ENCODE measurements around the gene DOC2A. TPM values are rescaled to one million over a fixed set of nuclear protein-coding genes. Genes with fewer than 3 reads are reported as not detected.

DOC2A gene
- total and polyA plus RNA-seq, 2 experiments from 2014 or later = 9.8 to 10.0 TPM

GRCh38 chr16:30024451-30024850 is 13.6 kb upstream of the DOC2A start:
- H3K9me2 ChIP-seq (ENCODE audit: insufficient read depth) = no peaks in the 10 kb centered on the region
- H3F3A ChIP-seq (replicated peaks; ENCODE audit: low read depth) = 0 out of 2 replicates have a peak, but pooled peaks cover 8% of the 10 kb centered on the region
- ATAC-seq (no peak), DNase-seq (ENCODE audit: low spot score) (no peak)
- no peaks in the 10 kb centered on the region for H3K36me3 ChIP-seq (ENCODE audit: insufficient read depth)
- TF ChIP-seq CREB1 (CRISPR knock-in tag; IDR thresholded peaks at IDR 0.05; ENCODE audit: low read depth) (no peak), POLR2AphosphoS5 (IDR thresholded peaks at IDR 0.05; ENCODE audit: low read depth) (no peak), ETS1 (IDR thresholded peaks at IDR 0.05) (no peak), ZNF462 (CRISPR knock-in tag; IDR thresholded peaks at IDR 0.05) (no peak), EZH2 (IDR thresholded peaks at IDR 0.05; ENCODE audit: low read depth, unreplicated experiment) (no peak), JUNB (IDR thresholded peaks at IDR 0.05; ENCODE audit: unreplicated experiment) (no peak)
- Mint-ChIP-seq H3K27ac (no peak overlapping the region), H3K36me3 (ENCODE audit: low read depth) (peaks cover 3% of the 10 kb centered on the region; the same call in 2 of the 3 replicates), H3K4me3 (no peak overlapping the region), H3K27me3 (ENCODE audit: insufficient read depth, low read depth, poor library complexity) (peaks cover 11% of the 10 kb centered on the region), H3K4me1 (peaks cover 20% of the 10 kb centered on the region), H3K9me3 (no peaks in the 10 kb centered on the region; the same call in 2 of the 3 replicates)
- H4K20me1 ChIP-seq (replicated peaks; ENCODE audit: insufficient read depth) = no peaks in the 10 kb centered on the region; the same call in 1 of the 2 replicates
- H3K79me2 ChIP-seq (replicated peaks; ENCODE audit: insufficient read depth) = no peaks in the 10 kb centered on the region
- no peak overlapping the region for H3K27ac ChIP-seq (ENCODE audit: low read depth)
- H3K4me1 ChIP-seq (ENCODE audit: insufficient read depth) = peaks cover 8% of the 10 kb centered on the region; the same call in 1 of the 2 replicates
- H3K27me3 ChIP-seq (ENCODE audit: insufficient read depth) = no peaks in the 10 kb centered on the region
- no peak overlapping the region for H2AFZ ChIP-seq
- no peak overlapping the region for H3K4me3 ChIP-seq
- no peak overlapping the region for H3K4me2 ChIP-seq

Measured in GM23338 (cell line).